HG02970 (cell line): ENCODE data around the gene THAP3.

Experiments used
- ATAC-seq: cut with Tn5 transposase; IDR thresholded peaks from one replicate; pipeline ENCODE4 v1.9.1; 2021; ENCODE audit warnings: mild to moderate bottlenecking, moderate library complexity, moderate number of reproducible peaks; ENCODE audit not compliant: unreplicated experiment, low FRiP score

Gene THAP3, protein sequence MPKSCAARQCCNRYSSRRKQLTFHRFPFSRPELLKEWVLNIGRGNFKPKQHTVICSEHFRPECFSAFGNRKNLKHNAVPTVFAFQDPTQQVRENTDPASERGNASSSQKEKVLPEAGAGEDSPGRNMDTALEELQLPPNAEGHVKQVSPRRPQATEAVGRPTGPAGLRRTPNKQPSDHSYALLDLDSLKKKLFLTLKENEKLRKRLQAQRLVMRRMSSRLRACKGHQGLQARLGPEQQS

DNA sequence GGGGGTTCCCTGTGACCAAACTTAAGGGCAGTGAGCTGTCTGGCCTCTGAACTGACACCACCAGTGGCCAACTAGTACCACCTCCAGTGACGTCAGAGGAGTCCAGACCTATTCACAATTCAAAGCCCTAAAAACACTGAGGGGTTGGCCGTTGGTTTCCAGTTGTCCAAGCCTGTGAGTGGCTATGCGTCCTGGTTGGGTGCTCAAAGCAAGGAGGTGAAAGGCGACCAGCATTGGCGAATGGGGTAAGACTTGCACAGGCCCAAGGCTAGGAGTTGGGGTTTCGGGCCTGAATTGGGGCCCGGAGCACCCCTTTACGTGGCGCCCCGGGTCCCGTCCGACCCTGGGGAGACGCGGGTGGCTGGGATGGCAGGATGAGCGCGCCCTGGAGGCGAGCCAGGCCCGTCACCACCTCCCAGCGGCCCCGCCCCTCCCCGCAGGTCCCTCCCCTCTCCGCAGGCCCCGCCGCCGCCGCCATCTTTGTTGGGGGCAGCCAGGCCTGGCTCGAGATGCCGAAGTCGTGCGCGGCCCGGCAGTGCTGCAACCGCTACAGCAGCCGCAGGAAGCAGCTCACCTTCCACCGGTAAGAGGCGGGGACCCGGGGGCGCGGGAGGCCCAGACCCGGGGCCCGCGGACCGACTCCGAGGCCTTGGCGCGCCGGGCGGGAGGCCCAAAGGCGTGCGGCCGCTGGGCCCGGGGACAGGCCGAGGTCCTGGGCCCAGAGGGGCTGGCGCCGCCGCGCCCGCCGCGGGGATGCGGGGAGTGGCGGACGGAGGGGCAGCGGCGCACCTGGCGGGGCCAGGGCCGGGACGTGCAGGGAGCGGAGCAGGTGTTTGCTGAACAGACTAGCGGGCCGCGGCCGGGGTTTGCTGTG, at the start of gene THAP3:
TSS of gene THAP3 (plus strand) at position 159 of the 874 bp plus-strand sequence. CDS start at position 510, 351 bp downstream.
- ATAC-seq, result peak; percentile 73

DNA sequence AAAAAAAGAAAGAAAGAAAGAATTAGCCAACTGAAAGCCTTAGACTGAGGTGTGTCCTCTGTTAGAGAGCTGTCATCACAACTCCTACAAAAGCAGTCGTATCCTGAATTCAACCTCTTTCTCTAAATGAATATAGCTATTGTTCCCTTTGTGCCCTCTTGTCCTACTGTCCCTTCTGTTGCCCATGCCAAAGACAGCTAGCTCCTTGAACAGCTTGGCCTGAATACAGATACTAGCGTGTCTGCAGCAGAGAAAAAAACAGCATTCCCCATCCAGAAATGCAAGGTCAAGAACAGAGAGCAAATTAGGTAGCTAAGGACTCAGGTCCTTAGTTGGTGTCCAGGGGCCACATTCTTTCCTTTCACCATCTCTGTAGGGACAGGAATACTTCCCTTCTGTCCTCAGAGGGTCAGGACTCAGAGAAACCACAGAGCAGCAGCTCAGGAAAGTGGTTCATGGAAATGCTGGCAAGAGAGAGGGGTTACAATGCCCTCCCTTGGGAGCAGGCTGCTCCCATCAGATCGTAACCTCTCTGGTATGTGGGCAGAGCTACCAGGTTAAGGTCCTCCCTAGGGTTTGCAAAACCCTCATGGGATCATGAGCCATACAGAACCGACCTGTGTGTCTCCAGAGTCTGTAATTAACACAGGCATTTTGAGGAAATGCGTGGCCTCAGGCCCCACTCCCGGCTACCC, 46.7 kb upstream of the THAP3 start:
- no peak for ATAC-seq

DNA sequence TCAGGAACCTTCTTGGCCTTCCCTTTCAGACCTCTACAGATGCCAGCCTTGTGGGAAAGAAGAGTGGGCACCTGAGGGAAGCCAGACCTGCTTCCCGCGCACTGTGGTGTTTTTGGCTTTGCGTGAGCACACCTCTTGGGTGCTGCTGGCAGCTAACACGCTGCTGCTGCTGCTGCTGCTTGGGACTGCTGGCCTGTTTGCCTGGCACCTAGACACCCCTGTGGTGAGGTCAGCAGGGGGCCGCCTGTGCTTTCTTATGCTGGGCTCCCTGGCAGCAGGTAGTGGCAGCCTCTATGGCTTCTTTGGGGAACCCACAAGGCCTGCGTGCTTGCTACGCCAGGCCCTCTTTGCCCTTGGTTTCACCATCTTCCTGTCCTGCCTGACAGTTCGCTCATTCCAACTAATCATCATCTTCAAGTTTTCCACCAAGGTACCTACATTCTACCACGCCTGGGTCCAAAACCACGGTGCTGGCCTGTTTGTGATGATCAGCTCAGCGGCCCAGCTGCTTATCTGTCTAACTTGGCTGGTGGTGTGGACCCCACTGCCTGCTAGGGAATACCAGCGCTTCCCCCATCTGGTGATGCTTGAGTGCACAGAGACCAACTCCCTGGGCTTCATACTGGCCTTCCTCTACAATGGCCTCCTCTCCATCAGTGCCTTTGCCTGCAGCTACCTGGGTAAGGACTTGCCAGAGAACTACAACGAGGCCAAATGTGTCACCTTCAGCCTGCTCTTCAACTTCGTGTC, 45.9 kb upstream of the THAP3 start:
- no peak for ATAC-seq

DNA sequence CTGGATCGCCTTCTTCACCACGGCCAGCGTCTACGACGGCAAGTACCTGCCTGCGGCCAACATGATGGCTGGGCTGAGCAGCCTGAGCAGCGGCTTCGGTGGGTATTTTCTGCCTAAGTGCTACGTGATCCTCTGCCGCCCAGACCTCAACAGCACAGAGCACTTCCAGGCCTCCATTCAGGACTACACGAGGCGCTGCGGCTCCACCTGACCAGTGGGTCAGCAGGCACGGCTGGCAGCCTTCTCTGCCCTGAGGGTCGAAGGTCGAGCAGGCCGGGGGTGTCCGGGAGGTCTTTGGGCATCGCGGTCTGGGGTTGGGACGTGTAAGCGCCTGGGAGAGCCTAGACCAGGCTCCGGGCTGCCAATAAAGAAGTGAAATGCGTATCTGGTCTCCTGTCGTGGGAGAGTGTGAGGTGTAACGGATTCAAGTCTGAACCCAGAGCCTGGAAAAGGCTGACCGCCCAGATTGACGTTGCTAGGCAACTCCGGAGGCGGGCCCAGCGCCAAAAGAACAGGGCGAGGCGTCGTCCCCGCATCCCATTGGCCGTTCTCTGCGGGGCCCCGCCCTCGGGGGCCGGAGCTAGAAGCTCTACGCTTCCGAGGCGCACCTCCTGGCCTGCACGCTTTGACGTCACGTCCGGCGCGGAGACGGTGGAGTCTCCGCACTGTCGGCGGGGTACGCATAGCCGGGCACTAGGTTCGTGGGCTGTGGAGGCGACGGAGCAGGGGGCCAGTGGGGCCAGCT, 45.1 kb upstream of the THAP3 start, which contains the start of gene ZBTB48:
TSS of gene ZBTB48 (plus strand) at position 621 of the 745 bp plus-strand sequence. CDS start 616 bp downstream, outside the sequence.
- peak; percentile 96 for ATAC-seq

DNA sequence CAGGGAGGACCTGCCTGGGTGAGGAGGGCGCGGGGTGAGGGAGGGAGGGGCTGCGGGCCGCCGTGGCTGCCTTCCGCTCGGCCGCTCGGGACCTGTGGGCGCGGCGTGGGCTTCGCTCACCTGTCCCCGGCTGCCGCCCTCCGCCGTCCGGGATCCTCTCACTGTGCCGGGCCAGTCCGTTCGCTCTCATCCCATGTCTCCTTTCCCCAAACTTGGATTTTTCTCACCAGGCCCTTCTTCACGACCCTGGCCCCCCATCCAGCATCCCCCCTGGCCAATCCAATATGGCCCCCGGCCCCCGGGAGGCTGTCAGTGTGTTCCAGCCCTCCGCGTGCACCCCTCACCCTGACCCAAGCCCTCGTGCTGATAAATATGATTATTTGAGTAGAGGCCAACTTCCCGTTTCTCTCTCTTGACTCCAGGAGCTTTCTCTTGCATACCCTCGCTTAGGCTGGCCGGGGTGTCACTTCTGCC, 44.5 kb upstream of the THAP3 start:
- no peak for ATAC-seq

DNA sequence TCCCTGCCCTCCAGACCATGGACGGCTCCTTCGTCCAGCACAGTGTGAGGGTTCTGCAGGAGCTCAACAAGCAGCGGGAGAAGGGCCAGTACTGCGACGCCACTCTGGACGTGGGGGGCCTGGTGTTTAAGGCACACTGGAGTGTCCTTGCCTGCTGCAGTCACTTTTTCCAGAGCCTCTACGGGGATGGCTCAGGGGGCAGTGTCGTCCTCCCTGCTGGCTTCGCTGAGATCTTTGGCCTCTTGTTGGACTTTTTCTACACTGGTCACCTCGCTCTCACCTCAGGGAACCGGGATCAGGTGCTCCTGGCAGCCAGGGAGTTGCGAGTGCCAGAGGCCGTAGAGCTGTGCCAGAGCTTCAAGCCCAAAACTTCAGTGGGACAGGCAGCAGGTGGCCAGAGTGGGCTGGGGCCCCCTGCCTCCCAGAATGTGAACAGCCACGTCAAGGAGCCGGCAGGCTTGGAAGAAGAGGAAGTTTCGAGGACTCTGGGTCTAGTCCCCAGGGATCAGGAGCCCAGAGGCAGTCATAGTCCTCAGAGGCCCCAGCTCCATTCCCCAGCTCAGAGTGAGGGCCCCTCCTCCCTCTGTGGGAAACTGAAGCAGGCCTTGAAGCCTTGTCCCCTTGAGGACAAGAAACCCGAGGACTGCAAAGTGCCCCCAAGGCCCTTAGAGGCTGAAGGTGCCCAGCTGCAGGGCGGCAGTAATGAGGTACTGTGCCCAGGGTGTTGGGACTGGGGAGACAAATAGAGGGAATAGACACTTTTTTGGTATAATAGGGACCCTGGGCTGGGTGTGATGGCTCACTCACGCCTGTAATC, 43.9 kb upstream of the THAP3 start:
- ATAC-seq, result no peak

DNA sequence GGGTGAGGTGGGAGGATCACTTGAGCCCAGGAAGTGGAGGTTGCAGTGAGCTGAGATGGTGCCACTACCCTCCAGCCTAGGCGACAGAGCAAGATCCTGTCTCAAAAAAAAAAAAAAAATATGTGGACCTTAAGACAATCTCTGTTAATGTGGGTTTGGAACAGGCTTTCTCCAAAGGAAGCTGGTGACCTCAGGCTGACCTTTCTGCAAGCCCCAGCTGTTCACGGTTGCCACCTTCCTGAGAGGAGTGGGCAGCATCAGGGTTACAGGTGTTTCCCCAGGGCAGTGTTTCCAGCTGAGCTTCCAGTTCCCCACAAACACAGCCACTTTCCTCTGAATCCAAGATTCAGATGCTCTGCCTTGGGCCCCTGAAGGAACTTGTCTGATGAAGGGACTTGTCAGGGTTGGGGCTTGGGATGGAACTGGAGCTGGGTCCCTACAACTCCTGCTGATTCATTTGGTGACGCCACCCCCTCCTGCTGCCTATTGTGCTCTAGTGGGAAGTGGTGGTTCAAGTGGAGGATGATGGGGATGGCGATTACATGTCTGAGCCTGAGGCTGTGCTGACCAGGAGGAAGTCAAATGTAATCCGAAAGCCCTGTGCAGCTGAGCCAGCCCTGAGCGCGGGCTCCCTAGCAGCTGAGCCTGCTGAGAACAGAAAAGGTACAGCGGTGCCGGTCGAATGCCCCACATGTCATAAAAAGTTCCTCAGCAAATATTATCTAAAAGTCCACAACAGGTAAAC, 42.9 kb upstream of the THAP3 start:
- ATAC-seq, result no peak

DNA sequence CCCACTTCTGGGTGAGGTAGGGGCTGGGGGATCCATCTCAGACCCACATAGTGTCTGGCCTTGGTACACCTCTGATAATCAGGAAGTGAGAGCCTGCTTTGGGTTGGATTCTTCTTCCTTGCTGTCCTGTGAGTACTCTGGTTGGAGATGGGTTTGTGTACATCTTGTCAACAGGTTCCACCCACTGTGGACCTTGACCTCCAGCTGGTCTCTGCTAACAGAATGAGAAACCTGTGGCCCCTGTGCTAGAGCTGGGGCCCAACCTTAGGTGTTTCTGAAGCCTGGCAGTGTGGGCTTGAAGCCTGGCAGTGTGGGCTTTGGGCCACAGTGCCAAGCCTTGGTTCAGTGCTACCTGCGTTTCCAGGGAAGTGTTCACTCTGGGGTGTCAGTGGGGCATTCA, 42.3 kb upstream of the THAP3 start:
- no peak for ATAC-seq

DNA sequence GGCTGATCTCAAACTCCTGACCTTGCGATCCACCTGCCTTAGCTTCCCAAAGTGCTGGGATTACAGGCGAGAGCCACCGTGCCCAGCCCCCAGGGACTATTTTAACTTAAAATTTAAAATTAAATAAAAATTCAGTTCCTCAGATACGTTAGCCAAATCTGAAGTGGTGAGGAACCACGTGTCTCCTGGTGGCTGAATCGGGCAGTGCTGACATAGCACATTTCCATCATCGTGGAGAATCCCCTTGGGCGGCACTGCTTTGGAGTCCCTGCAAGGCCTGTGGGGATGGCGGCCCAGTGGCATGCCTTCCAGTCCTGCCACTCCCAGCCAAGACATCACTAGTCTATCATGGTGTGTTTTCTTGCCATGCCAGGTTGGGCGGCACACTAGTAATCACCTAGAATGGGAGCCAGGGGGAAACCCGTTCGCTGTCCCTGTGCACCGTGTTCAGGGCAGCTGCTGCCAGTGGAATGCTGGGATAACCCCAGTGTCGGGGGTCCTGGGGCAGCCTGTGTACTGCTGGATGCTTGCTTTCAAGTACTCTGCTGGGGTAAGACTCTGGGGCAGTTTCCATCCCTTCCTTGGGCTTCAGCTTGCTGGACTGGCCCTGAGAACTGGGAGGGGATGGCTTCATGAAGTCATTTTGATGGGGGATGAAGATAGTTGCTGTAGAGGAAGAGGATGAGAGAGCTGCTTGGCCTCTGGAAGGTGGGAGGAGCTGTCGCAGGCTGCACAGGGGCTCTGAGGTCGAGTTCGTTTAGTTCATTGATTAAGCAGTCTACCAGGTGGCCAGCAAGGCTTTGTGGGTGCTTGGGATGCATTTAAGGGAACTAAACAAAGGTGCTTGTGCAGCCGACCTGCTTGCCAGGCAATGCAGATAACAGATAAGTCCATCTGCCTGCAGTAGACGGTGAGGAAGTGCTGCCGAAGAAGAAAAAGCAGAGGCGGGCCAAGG, 40.3 kb upstream of the THAP3 start:
- no peak for ATAC-seq

DNA sequence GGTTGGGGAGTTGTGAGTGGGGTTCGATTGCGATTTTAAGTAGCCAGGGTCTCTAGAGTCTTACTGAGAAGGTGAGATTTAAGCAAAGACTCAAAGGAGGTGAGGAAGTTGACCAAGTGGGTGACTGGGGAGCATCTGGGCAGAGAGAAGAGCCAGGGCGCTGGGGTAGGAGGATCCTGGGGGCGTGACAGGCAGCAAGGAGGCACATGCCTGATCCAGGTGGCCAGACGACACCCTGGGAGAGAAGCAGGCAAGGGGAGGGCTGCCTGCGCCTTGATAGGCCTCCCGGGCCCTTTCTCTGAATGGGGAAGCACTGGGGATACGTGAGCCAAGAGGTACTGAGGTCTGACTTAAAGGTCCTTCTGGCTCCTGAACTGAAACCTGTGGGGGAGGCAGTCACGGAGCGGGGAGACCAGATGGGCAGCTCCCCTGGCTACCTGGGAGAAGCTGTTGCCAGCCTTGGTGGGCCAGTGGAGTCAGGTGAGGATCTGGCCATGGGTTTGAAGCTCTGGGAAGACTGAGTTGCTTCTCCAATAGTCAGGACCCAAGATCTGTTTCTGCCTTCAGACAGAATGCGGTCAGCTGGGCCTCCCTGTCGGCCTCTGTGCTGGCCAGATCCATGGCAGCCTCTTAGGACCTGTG, 39.5 kb upstream of the THAP3 start:
- ATAC-seq, result no peak

DNA sequence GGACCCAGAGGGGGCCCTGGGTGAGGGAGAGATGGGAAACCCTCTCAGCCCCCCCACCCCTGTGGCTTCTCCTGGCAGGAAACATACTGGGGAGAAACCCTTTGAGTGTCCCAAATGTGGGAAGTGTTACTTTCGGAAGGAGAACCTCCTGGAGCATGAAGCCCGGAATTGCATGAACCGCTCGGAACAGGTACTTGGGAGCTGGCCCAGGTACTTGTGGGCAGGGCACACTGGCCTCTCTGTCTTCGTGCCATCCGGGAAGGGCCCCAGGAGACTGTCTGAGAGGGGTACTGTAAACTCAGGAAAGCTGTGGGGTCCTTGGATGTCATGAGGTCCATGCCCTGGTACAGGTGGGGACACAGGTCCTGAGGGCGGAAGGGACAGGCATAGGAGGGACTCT, 38.8 kb upstream of the THAP3 start:
- no peak for ATAC-seq

DNA sequence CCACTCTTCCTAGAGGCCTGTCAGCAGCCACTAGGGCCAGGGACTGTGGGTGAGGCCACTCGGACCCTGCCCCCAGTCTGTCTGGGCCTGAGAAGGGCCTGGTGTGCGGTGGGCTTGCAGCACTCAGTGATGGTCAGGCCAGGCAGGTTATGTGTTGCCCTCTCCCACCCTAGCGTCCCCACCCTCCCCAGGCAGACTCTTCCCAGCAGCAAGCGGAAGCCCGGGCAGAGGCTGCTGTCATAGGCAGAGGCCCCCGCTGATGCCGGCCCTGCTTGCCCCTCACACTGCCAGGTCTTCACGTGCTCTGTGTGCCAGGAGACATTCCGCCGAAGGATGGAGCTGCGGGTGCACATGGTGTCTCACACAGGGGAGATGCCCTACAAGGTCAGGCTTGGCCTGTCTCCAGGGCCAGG, 38.3 kb upstream of the THAP3 start:
- no peak for ATAC-seq

DNA sequence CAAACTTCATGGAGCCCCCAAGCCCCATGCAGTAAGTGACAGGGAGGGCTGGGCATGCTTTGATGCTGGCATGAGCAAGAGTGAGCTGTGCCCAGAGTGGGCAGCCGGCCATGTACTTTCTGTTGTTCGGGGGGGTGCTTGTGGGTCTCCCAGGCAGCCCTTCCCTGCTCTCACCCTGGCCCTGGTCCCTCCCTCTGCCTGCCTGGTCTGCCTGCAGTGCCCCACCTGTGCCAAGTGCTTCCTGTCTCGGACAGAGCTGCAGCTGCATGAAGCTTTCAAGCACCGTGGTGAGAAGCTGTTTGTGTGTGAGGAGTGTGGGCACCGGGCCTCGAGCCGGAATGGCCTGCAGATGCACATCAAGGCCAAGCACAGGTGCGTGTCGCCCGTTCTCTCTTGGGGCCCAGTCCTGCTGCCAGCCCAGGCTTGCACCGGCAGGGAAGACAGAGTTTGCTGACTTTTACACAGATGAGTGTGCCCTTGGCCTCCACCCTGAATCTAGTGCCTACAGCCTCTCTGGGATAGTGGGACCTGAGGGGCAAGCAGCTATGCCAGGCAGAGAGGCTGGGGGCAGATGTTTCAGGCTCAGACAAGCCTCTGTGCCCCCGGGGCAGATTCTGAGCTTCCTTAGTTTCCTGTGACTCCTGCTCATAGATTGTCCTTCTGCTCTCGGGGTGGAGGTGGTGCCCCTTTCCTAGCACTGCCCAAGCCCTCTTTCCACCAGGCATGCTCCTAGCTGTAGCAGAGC, 37.2 kb upstream of the THAP3 start:
- no peak for ATAC-seq

DNA sequence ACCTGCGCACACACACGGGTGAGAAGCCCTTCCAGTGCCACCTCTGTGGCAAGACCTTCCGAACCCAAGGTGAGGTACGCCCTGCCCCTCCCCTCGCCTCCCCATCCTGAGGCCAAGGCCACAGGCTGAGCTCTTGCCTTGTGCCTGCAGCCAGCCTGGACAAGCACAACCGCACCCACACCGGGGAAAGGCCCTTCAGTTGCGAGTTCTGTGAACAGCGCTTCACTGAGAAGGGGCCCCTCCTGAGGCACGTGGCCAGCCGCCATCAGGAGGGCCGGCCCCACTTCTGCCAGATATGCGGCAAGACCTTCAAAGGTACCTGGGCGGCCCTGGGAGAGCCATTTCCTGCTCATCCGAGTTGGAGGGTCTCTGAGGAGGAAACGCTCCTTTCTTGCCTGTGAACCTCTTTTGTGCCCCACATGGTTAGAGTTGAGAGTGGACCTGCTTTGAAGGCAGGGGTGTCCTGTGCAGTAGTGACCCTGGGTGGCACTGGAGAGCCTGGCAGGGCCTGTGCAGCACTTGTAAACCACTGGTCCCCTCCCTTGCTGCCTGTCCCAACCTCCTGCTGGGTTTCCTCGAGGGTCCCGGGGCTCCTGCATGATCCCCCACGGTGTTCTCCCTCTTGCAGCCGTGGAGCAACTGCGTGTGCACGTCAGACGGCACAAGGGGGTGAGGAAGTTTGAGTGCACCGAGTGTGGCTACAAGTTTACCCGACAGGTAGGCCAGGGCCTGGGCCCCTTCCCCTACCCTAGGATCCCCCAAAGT, 36.4 kb upstream of the THAP3 start:
- ATAC-seq, result no peak

DNA sequence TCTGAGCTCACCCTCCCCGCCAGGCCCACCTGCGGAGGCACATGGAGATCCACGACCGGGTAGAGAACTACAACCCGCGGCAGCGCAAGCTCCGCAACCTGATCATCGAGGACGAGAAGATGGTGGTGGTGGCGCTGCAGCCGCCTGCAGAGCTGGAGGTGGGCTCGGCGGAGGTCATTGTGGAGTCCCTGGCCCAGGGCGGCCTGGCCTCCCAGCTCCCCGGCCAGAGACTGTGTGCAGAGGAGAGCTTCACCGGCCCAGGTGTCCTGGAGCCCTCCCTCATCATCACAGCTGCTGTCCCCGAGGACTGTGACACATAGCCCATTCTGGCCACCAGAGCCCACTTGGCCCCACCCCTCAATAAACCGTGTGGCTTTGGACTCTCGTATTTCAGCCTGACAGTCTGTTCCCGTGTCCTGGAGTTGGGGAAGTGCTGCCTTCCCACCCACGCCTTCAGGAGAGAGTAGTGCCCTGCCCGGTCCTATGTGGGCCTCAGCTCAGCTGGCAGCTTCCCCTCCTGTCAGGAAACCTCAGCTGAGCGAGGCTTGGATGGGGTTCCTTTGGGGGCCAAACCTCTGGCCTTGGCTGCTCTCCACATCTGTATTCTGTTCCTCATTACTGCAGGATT, 35.7 kb upstream of the THAP3 start:
- ATAC-seq, result no peak
